NCI-H1105 (cell line): ENCODE data around the gene TMEM129.
A peak's percentile ranks its signal among the peaks of the same experiment; 100 is the strongest.
"Not testable (repeated sequence)": the region's sequence is repeated elsewhere in the genome, so short reads cannot be mapped to it uniquely, and the experiment has no call there.

Experiments
- DNase-seq: peaks from one replicate; lab custom pipeline; 2025; lab: John Stamatoyannopoulos, UW

TMEM129 gene

DNA sequence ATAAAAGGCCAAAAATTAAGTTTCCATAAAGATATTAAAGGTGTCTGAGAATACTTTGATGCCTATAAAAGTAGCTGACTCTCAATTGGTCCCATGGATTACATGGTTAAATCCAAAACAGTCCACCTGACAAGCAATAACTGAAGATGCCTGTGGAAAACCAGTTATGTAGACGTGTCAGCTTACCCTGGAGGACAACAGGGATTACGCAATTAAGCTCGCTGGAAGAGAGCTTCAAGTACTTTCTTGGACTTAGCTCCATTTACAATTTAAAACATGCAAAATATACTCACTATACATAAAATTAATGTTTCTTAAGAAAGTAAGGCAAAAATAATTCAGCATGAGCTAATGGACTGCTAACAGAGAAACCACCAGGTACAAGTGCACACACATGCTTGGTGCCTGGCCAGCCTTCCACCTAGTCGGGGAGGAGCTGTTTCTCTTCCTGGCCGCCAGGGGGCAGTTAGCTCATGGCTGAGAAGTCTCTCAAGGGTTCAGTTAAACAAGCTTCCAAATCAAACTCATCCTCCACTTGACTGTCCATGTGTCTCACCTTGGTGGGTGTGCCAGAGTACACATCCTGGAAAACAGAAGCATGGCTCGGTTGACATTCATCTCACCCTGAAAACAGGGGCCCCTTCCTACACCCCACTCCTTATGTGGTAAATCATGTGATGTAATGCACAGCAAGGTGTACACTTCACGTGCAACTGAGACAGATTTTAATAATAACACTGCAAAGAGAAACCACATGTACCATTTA is 27.8 kb downstream of the TMEM129 start:
- DNase-seq, result no peak

DNA sequence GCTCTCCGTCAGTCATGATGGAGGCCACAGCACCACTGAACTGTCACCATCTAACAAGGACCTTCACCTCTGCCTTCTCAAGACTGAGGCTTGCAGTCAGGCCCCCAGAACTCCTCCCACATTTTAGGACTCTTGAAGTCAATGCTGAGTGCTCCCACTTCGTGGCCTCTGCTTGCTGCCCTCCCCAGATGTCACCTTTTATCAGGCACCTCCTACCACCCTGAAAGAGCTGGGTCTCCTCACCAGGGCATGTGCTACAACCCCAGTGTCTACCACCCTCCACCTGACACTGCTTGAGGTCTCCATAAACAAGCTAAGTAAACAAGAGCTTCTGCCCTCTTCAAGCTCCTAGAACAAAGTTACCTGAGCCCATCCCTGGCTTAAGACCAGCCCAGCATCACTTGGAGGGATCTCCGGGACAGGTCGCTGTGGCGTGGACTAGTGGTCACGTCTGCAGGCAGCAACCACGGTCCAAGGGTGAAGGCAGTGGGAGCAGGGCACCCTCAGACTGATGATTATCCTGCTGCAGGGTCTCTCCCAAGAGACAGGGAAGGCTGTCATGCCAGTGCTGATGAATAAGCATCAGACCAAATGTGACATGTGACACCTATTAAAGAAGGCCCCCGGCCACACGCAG is 29.3 kb downstream of the TMEM129 start:
- DNase-seq, result no peak

DNA sequence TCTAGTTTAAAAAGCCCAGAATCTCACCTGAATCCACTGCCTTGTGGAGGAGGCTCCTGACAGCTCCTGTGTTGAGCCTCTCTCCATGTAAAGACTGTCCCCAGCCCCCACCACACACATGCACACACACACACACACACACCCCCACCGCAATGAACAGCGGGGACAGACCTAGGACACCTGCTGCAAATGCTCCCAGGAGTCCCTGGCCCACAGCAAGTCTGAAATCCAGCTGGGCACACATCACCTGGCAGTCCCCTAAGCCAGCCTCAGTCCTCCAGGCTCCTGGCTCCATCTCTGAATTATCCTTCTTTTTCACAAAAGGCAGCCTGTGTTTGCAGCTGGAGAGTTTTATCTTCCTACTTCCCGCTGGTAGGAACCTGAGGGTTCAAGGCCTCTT is 30.4 kb downstream of the TMEM129 start:
- no peak for DNase-seq

DNA sequence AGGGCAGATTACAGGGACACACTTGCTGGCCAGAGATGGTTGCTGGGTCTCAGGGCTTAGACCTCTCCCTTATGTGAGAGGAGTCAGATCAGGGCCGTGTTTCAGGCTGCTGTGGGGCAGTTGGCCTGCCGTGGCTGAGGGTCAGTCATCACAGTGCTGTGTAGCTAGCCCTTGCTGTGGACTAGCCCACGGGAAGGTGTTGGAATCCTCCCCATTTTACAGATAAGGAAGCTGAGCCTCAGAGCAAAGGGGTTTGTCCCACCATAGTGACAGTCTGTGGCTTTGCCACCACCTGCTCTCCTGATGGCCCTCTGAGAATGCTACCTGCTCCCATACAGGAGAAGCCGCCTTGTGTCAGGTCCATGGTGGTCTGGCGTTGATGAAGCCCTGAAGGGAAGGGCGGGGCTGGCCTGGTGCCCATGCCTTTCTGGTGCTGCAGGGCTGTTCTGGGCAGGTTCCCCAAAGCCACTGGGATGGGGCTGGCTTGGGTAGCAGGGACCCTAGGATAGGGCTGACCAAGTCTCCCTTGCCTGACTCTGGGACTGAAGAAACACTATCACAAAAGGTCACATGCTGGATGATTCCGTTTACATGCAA is 34.6 kb downstream of the TMEM129 start:
- no peak for DNase-seq

DNA sequence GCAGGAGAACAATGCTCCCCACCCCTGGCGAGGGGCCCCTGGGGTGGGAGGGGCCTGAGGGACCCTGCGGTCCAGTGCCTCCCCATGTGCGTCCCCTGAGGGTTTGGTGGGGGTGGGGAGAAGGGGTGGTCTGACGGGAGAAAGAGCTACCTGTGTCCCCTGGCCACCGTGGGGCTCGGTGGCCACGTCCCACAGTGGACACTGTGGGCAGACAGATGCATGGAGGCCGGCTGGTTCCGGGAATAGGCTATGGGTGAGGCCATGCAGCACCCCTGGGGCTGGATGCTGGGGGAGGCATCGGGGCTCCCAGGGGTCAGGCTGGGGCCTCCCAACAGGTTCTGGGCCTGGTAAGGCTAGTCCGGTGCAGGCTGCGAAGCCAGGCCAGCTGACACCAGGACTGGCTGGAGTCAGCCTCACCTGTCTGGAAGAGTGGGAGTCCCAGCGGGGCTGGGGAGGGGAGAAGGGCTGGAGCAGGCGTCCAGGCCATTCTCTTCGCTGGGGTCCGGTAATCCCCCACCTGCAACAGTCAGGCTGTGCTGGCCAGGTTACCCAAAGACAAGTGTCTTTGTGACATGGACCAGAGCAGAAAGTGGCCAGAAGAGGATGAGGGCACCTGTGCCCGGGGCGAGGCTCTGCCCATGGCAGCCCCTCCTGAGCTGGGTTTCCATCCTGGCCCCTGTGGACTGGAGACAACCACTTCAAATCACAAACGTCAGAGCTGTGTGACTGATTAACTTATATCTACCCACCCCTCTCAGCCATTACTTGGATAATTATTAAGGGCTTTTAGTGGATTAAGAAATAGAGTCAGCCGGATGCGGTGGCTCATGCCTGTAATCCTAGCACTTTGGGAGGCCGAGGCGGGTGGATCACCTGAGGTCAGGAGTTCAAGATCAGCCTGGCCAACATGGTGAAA is 35.6 kb downstream of the TMEM129 start:
- DNase-seq, result no peak

DNA sequence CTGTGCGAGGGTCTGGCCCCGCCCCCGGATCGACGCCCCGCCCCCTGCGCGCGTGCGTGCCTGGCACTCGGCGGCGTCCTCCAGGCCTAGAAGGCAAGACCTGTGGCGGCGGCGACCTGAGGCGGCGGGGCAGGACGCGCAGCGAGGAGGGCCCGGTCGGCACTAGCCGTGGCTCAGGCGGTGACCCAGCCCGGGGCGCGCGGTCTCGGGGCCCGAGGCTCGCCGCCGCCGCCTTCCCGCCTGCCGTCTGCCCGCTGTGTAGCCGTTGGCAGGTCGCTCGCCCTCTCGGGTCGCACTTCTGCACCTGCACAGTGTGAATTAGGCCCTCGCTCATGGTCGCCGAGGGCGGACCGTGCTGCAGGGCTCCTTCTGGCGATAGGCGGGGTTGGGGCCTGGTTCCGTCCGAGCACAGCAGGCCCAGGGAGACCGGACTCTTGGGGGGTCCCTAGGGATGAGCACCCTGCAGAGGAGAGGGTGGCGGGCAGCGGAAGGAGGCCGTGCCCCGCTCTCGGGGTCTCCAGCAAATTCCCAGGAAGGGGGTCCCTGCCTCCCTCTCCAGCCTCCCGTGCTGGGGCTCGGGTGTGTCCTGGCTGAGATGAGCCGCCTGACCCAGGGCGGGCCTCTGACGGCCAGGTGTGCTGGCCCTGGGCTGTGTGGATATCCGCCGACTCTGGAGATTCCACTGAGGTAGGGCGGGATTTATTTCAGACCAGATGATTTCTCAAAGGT is 36.5 kb downstream of the TMEM129 start:
- DNase-seq, result no peak

DNA sequence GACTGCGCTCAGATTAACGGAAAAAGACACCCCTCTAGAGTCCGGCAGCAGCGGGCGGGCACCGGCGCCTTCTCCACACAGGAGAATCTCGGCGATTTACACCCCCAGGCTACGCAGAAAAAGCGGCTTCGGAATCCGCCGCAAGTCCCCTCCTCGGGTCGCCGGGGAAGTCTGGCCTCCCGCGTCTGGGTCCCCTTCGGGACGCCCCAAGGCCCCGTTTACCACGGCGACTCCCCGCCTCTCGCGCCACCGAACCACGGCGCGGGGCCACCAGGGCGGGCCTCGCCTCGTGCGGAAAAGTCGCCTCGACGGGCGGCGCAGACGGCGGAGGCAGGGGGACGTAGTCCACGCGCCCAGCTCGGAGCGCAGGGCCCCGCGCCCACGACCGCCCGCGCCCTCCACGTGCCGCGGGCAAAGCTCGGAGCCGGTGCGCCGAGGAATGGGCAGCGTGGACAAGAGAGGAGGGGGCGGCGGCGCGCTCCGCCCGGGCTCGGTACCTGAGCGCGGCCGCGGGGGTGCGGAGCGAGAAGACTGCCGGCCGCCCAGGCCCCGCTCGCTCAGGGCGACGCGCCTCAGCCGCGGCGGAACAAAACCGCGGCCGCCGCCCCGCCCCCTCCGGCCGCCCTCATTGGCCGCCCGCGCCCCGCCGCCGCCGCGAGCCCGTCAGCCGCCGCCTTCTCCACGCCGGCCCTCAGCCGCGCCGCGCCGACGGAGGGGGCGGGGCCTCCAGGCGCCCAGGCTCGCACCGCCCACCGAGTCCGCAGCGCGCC is 37.2 kb downstream of the TMEM129 start, which contains the start of gene FAM53A:
Gene FAM53A (minus strand): TSS at position 578 of the 770 bp plus-strand sequence. CDS start 15,572 bp downstream, outside the sequence.
- peak; percentile 68 for DNase-seq

DNA sequence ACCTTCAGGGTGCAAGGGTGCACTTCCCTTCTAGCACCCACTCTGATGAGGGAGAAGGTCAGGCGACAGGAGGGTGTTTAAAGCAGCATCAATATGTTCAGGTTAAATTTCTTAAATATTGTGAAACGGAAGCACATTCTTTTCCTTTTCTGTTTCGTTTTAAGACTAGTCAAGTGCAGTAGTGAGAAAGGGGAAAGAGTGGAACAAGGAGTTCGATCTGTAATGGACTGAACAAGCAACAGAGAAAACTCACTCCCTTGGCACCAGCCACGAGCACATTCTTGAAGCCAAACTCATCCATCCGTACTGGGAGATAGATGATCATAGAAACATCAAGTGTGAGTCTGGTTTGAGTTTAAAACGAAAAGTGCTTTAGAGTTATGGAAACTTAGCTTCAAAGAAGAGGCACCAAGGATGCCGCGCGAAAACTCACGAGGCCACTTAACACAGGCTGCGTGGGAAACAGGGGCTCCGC is 37.8 kb downstream of the TMEM129 start:
- no peak for DNase-seq

DNA sequence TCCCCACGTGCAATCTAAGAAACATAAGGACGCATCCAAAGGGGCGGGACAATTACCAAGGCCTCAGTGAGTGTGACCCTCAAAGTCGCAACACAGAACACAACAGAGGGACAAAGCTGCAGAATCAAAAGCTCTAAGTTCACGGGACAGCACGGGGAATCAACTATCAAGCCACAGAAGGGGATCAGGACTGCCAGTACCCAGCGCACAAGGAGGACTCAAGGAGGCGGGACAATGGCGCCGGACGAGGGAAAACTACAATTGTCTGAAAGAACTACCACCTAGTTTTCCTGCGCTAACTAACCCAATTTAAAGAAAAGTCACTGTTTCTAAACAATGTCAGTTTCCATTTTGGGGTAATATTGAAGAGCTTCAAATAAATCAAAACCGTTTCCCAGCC is 38.3 kb downstream of the TMEM129 start:
- no peak for DNase-seq

DNA sequence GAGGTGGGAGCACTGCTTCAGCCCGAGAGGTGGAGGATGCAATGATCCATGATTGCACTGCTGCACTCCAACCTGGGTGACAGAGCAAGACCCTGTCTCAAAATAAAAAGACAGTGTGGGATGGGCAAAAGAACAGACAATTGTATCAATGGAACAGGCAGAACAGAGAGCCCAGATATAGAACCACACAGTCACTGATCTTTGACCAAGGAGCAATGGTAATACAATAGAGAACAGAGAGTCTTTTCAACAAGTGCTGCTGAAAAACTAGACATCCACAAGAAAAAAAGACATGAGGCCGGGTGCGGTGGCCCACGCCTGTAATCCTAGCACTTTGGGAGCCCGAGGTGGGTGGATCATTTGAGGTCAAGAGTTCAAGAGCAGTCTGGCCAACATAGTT is 42.9 kb downstream of the TMEM129 start:
- DNase-seq, result no peak

DNA sequence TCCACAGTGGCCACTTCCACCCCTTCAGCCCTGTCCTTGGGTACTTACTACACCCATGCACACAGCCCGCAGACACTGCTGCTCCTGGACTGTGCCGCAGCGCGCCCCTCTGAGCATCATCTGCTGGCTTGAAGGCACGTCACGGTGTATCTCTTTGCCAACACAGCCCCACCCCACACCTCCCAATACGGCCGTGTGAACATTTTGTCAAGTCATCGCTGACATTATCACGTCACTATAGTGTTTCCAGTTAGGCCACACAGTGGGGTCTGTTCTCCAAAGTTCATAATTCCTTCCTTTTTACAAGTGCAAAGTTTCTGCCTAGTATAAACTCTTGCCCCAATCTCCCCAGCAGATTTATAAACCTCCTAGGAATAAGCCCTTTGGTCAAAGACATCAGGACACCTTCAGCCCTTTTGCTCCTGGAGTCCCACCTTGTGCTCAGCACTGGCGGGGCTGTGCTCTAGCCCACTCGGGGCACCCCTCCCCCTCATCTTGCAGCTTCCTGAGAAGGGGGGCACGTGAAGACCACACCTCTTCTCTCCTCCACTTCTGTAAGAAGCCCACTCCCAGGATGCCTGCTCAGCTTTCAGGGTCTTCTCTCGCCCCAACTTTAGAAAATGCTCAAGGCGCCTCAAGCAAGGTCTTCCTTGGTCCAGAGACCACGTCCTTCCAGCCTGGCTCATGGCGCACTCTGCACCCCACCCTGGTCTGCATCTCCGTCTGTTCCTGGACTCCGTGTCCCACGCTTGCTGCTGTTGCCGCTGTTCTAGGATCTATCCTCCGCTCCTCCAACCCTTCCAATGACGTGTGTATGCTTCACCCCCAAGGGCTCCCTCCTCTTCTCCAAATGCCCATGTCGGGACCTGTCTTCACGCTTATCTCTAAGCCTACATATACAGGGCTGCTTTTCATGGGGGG is 44.3 kb downstream of the TMEM129 start:
- DNase-seq, result no peak

DNA sequence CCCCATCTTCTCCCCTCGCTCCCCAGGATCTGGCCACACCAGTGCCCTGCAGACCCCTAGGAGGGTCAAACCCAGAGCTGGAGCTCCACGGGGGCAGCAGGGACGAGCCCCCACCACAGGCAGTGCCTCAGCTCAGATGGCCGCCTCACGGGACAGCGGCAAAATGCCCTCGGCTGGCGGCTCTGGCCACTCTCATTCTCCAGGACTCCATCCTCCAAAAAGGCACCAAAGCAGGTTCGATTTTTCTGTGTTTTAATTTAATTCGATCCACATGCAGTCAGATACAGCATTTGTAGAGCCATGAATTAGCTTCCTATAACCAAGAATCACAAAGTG is 45.4 kb downstream of the TMEM129 start:
- DNase-seq, result no peak

DNA sequence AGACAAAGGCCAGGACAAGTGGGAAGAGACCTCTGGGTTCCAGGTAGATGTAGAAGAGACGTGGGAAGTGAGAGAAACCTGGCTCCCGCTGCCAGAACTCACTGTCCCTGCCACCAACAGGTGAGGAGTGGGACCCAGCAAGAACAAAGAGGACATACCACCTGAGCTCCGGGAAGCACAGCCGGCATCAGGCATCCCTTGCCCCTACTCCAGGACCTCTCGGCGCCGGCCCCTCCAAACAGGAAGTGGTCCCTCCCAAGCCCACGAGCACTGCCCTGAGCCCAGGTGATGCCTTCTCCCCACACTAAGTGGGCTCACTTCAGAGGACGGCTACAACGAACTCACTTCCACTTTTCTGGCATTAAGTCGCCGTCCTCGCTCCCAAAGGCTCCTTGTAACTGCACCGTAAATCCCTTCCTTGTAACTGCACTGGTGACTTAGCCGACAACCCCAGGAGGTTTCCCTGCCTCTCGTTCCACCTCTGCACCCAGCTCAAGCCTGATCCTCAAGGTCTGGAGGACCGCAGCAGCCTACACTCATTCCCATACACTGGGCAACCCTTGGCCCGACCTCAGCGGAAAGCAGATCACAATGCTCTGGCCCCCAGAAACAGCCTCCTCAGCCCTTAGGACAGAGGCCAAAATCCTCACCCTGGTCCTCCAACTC is 45.9 kb downstream of the TMEM129 start:
- DNase-seq, result no peak

DNA sequence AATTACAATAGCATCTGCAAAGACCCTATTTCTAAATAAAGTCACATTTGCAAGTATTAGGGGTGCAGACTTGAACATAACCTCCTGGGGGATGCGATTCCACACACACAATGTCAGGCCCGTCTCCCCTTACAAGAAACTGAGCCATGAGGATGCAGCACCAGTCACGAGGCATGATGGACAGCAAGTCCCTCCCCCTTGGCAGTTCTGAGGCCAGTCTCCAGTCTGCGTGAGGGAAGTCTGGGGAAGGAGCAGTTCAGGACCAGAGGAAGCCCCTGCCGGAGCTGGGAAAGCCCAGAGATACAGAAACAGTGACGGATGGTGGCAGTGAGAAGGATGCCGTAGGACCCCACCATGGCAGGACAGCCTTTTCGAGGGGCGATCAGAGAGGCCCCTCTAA is 46.4 kb downstream of the TMEM129 start:
- no peak for DNase-seq

DNA sequence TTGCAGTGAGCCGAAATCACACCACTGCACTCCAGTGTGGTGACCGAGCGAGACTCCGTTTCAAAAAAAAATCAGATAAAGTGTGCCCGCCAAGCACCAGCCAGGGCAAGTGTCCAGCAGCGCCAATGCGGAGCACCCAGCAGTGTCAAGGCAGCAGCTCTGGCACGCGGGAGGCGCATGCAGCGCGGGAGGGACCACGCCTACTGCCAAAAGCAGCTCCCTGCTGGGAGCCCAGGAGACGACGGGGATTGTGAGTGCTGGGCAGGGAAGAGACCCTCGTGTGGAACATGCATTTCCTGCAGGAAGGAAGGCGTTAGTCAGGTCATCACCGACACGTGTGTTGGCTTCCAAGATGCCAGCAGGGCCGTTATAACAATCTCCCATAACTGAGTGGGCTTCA is 47.5 kb downstream of the TMEM129 start:
- no peak for DNase-seq

DNA sequence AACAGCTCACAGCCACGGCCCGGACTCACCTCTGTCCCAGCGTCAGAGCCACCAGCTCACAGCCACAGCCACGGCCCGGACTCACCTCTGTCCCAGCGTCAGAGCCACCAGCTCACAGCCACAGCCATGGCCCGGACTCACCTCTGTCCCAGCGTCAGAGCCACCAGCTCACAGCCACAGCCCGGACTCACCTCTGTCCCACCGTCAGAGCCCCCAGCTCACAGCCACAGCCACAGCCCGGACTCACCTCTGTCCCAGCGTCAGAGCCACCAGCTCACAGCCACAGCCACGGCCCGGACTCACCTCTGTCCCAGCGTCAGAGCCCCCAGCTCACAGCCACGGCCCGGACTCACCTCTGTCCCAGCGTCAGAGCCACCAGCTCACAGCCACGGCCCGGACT is 50.1 kb downstream of the TMEM129 start:
- not testable (repeated sequence) for DNase-seq

DNA sequence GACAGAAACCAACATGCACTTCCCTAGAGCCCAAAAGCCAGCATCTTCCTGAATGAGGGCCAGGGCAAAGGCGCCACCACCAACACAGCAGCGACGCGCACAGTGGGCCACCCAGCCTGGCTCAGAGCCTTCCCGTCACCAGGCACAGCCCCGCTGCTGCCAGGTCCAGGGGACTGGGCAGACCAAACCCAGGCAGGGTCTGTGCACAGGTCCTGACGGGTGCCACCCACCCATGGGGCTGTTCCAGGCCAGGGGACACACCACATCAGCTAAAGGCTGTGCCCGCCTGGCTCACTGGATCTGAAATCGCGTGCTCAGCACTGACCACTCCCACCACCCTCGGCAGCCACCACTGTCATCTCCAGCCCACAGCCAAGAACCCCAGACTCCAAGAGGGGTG is 50.8 kb downstream of the TMEM129 start:
- DNase-seq, result no peak

DNA sequence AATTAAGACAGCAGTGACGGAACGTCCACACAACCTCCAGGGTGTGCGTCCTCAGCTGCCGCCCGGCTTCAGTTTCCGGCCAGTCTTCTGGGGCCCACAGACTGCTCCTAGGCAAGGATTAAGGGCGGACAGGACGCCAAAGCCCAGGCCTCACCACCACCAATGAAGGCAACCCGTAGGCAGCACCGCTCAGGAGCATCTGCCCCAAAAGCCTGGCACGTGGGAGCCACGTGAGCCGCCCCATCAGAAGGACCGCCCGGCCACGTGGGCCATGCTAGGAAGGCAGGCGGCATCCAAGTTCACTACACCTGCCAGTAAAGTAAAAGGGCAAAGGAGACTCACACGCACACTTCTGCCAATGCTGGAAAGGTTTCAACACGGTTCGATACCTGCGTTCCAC is 51.3 kb downstream of the TMEM129 start:
- DNase-seq, result no peak

DNA sequence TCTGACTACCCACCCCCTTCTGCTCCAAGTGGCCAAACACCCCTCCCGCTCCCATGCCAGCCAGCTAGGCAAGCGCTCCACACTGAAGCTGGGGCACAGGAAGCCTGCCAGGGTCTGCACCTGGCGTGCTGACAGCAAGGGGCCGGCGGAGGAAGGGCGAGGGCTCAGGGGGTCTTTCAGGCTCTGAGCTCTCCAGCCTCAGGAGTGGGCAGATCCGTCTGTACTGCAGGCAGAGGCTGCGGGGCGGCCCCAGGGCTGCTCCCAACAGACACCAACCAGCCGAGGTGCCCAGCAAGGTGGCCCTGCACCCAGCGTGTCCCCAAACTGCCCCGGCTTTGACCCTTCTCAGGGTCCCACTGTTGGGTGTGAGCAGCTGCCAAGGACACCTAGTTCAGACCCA is 51.9 kb downstream of the TMEM129 start:
- no peak for DNase-seq
